WTC11 (cell line): ENCODE data around the gene SLC24A3. TPM values are rescaled to one million over a fixed set of nuclear protein-coding genes. Genes with fewer than 3 reads are reported as not detected.

Source experiments
- ATAC-seq: fragments of 200-7000 bp; cut with Tn5 transposase; 2 replicates; pipeline ENCODE4 v1.10.0; 2021; ENCODE audit warnings: mild to moderate bottlenecking, moderate library complexity
- CTCF ChIA-PET: fragments of 300-600 bp; sonication (Branson Sonifier 250); formaldehyde crosslinking; loops from one replicate; lab custom pipeline; 2021; ENCODE audit warnings: antibody characterized with exemption; lab: Charles Lee
- POLR2A ChIA-PET: fragments of 350-600 bp; sonication (Branson Sonifier 250); formaldehyde crosslinking; loops from one replicate; lab custom pipeline; 2021; ENCODE audit warnings: antibody characterized with exemption; lab: Charles Lee
- DNase-seq: peaks from one replicate; pipeline ENCODE4 v3.0.0; 2021; ENCODE audit warnings: low spot score
- H3K27ac Mint-ChIP-seq: 2 replicates; pipeline ENCODE4 v1.8.0; 2021; ENCODE audit warnings: mixed read lengths
- H3K27me3 Mint-ChIP-seq: 2 replicates; pipeline ENCODE4 v1.8.0; 2021; ENCODE audit warnings: low read depth, mild to moderate bottlenecking, moderate library complexity, mixed read lengths
- H3K36me3 Mint-ChIP-seq: 2 replicates; pipeline ENCODE4 v1.8.0; 2021; ENCODE audit warnings: mixed read lengths
- H3K4me1 Mint-ChIP-seq: 2 replicates; pipeline ENCODE4 v1.8.0; 2022; ENCODE audit warnings: mixed read lengths
- H3K4me3 Mint-ChIP-seq: 2 replicates; pipeline ENCODE4 v1.8.0; 2021; ENCODE audit warnings: mild to moderate bottlenecking, moderate library complexity, mixed read lengths
- H3K9me3 Mint-ChIP-seq: 2 replicates; pipeline ENCODE4 v1.8.0; 2021; ENCODE audit warnings: mixed read lengths
- EMX1 ChIP-seq: fragments of 250-450 bp; sonication (Bioruptor Pico); IDR thresholded peaks from 2 replicates; pipeline ENCODE4 v1.8.0; 2021; ENCODE audit warnings: mild to moderate bottlenecking
- GABPB1 ChIP-seq: sonication (generic); formaldehyde crosslinking; IDR thresholded peaks from 2 replicates; pipeline ENCODE4 v1.8.1; 2023; ENCODE audit warnings: mild to moderate bottlenecking, missing genetic modification reagents
- HMGA2 ChIP-seq: fragments of 250-450 bp; sonication (Bioruptor Pico); IDR thresholded peaks from 2 replicates; pipeline ENCODE4 v1.4.0; 2021; ENCODE audit warnings: mild to moderate bottlenecking, moderate library complexity
- KAT7 ChIP-seq: sonication (generic); formaldehyde crosslinking; IDR thresholded peaks from 2 replicates; pipeline ENCODE4 v1.8.1; 2023; ENCODE audit warnings: missing genetic modification reagents, mild to moderate bottlenecking, borderline replicate concordance
- RELA ChIP-seq: sonication (generic); formaldehyde crosslinking; IDR thresholded peaks from 2 replicates; pipeline ENCODE4 v1.8.1; 2022; ENCODE audit warnings: missing genetic modification reagents, mild to moderate bottlenecking, borderline replicate concordance
- ZBTB21 ChIP-seq: sonication (generic); formaldehyde crosslinking; IDR thresholded peaks from 2 replicates; pipeline ENCODE4 v1.8.1; 2023; ENCODE audit warnings: mild to moderate bottlenecking, missing genetic modification reagents, borderline replicate concordance
- ZNF138 ChIP-seq: sonication (generic); formaldehyde crosslinking; conservative IDR thresholded peaks from 2 replicates; pipeline ENCODE4 v1.8.1; 2022; ENCODE audit warnings: mild to moderate bottlenecking, moderate library complexity, missing genetic modification reagents
- ZNF232 ChIP-seq: sonication (generic); formaldehyde crosslinking; IDR thresholded peaks from 2 replicates; pipeline ENCODE4 v1.8.0; 2022; ENCODE audit warnings: mild to moderate bottlenecking, missing genetic modification reagents
- ZNF416 ChIP-seq: fragments of 250-450 bp; sonication (Bioruptor Pico); IDR thresholded peaks from 2 replicates; pipeline ENCODE4 v1.9.0; 2021; ENCODE audit warnings: mild to moderate bottlenecking, inconsistent platforms
- total RNA-seq: library from RNA; stranded (reverse); gene quantifications from 3 replicates; pipeline ENCODE4 v1.2.3, GENCODE V29; 2021
- TF ChIP-seq, protein P1 (sequence below): sonication (generic); formaldehyde crosslinking; IDR thresholded peaks from 2 replicates; pipeline ENCODE4 v1.8.0; 2023; ENCODE audit warnings: mild to moderate bottlenecking, missing genetic modification reagents
- TF ChIP-seq, protein P2 (sequence below): fragments of 250-450 bp; sonication (Bioruptor Pico); IDR thresholded peaks from 2 replicates; pipeline ENCODE4 v1.9.0; 2021; ENCODE audit warnings: mild to moderate bottlenecking
- TF ChIP-seq, protein P3 (sequence below): sonication (generic); formaldehyde crosslinking; IDR thresholded peaks from 2 replicates; pipeline ENCODE4 v1.8.1; 2022; ENCODE audit warnings: mild to moderate bottlenecking, moderate library complexity, missing genetic modification reagents
- TF ChIP-seq, protein P4 (sequence below): sonication (generic); formaldehyde crosslinking; IDR thresholded peaks from 2 replicates; pipeline ENCODE4 v1.8.1; 2023; ENCODE audit warnings: mild to moderate bottlenecking, missing genetic modification reagents, borderline replicate concordance
- TF ChIP-seq, protein P5 (sequence below): fragments of 250-450 bp; sonication (Bioruptor Pico); IDR thresholded peaks from 2 replicates; pipeline ENCODE4 v1.9.0; 2021; ENCODE audit warnings: mild to moderate bottlenecking, borderline replicate concordance
- TF ChIP-seq, protein P6 (sequence below): fragments of 250-450 bp; sonication (Bioruptor Pico); IDR thresholded peaks from 2 replicates; pipeline ENCODE4 v1.9.0; 2021; ENCODE audit warnings: mild to moderate bottlenecking

Gene SLC24A3
- total RNA-seq, 1 experiment from 2014 or later = 5.7 TPM

DNA sequence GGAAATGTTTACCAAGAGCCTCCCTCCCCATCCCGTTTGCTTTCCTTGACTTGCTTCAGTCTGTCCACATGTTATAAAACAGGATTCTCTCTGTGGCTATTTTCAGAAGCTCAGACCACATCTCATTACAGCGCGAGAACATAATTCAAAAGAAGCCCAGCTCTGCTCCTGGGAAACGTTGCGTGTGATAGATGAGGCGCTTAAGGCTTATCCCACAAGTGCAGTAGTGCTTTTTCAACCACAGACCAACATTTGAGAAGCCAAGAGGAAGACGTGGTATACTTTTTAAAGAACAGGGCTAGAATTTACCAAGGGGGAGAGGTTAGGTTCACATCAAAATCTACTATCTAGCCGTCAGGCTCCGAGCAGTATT lies 239.5 kb downstream of the SLC24A3 start (continued):
- TF ChIP-seq, protein P1, sequence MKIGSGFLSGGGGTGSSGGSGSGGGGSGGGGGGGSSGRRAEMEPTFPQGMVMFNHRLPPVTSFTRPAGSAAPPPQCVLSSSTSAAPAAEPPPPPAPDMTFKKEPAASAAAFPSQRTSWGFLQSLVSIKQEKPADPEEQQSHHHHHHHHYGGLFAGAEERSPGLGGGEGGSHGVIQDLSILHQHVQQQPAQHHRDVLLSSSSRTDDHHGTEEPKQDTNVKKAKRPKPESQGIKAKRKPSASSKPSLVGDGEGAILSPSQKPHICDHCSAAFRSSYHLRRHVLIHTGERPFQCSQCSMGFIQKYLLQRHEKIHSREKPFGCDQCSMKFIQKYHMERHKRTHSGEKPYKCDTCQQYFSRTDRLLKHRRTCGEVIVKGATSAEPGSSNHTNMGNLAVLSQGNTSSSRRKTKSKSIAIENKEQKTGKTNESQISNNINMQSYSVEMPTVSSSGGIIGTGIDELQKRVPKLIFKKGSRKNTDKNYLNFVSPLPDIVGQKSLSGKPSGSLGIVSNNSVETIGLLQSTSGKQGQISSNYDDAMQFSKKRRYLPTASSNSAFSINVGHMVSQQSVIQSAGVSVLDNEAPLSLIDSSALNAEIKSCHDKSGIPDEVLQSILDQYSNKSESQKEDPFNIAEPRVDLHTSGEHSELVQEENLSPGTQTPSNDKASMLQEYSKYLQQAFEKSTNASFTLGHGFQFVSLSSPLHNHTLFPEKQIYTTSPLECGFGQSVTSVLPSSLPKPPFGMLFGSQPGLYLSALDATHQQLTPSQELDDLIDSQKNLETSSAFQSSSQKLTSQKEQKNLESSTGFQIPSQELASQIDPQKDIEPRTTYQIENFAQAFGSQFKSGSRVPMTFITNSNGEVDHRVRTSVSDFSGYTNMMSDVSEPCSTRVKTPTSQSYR (CRISPR knock-in tag) = no peak
- TF ChIP-seq ZNF416 (CRISPR knock-in tag) = no peak
- TF ChIP-seq, protein P2, sequence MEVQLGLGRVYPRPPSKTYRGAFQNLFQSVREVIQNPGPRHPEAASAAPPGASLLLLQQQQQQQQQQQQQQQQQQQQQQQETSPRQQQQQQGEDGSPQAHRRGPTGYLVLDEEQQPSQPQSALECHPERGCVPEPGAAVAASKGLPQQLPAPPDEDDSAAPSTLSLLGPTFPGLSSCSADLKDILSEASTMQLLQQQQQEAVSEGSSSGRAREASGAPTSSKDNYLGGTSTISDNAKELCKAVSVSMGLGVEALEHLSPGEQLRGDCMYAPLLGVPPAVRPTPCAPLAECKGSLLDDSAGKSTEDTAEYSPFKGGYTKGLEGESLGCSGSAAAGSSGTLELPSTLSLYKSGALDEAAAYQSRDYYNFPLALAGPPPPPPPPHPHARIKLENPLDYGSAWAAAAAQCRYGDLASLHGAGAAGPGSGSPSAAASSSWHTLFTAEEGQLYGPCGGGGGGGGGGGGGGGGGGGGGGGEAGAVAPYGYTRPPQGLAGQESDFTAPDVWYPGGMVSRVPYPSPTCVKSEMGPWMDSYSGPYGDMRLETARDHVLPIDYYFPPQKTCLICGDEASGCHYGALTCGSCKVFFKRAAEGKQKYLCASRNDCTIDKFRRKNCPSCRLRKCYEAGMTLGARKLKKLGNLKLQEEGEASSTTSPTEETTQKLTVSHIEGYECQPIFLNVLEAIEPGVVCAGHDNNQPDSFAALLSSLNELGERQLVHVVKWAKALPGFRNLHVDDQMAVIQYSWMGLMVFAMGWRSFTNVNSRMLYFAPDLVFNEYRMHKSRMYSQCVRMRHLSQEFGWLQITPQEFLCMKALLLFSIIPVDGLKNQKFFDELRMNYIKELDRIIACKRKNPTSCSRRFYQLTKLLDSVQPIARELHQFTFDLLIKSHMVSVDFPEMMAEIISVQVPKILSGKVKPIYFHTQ (CRISPR knock-in tag) = no peak
- no peak for TF ChIP-seq EMX1 (CRISPR knock-in tag)
- no peak for TF ChIP-seq ZBTB21 (CRISPR knock-in tag)
- TF ChIP-seq, protein P3, sequence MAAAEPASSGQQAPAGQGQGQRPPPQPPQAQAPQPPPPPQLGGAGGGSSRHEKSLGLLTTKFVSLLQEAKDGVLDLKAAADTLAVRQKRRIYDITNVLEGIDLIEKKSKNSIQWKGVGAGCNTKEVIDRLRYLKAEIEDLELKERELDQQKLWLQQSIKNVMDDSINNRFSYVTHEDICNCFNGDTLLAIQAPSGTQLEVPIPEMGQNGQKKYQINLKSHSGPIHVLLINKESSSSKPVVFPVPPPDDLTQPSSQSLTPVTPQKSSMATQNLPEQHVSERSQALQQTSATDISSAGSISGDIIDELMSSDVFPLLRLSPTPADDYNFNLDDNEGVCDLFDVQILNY (CRISPR knock-in tag) = no peak
- TF ChIP-seq ZNF232 (CRISPR knock-in tag) = no peak
- TF ChIP-seq RELA = no peak

DNA sequence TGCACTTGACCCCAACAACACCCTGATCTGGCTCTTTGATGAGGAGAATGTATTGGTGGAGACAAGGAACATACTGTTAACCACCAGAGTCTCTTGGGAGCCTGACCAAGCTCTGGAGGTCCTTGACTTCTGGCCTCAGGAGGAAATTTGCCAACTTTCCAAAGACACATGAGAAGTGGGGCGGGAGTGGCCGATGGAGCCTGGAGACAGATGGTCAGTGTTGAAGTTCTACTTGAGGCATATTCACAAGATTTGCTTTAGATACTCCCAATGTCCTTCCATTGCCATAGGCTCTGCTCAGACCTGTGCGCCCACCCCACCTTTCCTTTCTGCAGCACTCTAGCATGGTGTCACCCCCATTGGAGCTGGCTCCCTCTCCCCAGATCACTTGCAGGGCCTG lies 241.0 kb downstream of the SLC24A3 start:
- ATAC-seq (peak; percentile 22; the same call in 1 of the 2 replicates), DNase-seq (no peak)
- TF ChIP-seq ZNF138 (no peak), KAT7 (CRISPR knock-in tag) (no peak), HMGA2 (CRISPR knock-in tag) (no peak), GABPB1 (CRISPR knock-in tag) (no peak)
- TF ChIP-seq, protein P4, sequence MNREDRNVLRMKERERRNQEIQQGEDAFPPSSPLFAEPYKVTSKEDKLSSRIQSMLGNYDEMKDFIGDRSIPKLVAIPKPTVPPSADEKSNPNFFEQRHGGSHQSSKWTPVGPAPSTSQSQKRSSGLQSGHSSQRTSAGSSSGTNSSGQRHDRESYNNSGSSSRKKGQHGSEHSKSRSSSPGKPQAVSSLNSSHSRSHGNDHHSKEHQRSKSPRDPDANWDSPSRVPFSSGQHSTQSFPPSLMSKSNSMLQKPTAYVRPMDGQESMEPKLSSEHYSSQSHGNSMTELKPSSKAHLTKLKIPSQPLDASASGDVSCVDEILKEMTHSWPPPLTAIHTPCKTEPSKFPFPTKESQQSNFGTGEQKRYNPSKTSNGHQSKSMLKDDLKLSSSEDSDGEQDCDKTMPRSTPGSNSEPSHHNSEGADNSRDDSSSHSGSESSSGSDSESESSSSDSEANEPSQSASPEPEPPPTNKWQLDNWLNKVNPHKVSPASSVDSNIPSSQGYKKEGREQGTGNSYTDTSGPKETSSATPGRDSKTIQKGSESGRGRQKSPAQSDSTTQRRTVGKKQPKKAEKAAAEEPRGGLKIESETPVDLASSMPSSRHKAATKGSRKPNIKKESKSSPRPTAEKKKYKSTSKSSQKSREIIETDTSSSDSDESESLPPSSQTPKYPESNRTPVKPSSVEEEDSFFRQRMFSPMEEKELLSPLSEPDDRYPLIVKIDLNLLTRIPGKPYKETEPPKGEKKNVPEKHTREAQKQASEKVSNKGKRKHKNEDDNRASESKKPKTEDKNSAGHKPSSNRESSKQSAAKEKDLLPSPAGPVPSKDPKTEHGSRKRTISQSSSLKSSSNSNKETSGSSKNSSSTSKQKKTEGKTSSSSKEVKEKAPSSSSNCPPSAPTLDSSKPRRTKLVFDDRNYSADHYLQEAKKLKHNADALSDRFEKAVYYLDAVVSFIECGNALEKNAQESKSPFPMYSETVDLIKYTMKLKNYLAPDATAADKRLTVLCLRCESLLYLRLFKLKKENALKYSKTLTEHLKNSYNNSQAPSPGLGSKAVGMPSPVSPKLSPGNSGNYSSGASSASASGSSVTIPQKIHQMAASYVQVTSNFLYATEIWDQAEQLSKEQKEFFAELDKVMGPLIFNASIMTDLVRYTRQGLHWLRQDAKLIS (CRISPR knock-in tag) = no peak
- TF ChIP-seq, protein P5, sequence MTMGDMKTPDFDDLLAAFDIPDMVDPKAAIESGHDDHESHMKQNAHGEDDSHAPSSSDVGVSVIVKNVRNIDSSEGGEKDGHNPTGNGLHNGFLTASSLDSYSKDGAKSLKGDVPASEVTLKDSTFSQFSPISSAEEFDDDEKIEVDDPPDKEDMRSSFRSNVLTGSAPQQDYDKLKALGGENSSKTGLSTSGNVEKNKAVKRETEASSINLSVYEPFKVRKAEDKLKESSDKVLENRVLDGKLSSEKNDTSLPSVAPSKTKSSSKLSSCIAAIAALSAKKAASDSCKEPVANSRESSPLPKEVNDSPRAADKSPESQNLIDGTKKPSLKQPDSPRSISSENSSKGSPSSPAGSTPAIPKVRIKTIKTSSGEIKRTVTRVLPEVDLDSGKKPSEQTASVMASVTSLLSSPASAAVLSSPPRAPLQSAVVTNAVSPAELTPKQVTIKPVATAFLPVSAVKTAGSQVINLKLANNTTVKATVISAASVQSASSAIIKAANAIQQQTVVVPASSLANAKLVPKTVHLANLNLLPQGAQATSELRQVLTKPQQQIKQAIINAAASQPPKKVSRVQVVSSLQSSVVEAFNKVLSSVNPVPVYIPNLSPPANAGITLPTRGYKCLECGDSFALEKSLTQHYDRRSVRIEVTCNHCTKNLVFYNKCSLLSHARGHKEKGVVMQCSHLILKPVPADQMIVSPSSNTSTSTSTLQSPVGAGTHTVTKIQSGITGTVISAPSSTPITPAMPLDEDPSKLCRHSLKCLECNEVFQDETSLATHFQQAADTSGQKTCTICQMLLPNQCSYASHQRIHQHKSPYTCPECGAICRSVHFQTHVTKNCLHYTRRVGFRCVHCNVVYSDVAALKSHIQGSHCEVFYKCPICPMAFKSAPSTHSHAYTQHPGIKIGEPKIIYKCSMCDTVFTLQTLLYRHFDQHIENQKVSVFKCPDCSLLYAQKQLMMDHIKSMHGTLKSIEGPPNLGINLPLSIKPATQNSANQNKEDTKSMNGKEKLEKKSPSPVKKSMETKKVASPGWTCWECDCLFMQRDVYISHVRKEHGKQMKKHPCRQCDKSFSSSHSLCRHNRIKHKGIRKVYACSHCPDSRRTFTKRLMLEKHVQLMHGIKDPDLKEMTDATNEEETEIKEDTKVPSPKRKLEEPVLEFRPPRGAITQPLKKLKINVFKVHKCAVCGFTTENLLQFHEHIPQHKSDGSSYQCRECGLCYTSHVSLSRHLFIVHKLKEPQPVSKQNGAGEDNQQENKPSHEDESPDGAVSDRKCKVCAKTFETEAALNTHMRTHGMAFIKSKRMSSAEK (CRISPR knock-in tag) = no peak
- TF ChIP-seq, protein P6, sequence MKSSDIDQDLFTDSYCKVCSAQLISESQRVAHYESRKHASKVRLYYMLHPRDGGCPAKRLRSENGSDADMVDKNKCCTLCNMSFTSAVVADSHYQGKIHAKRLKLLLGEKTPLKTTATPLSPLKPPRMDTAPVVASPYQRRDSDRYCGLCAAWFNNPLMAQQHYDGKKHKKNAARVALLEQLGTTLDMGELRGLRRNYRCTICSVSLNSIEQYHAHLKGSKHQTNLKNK (CRISPR knock-in tag) = no peak
- no peak overlapping the region for H3K27ac Mint-ChIP-seq
- H3K4me3 Mint-ChIP-seq = no peak overlapping the region
- CTCF ChIA-PET = interaction anchor here (1.0 kb wide), 1 partner anchor 8 kb away, joined by 3 read pairs; no protein-coding TSS in a partner anchor
- peaks cover 6% of the 10 kb centered on the region for H3K9me3 Mint-ChIP-seq
- no peaks in the 10 kb centered on the region for H3K27me3 Mint-ChIP-seq
- no peaks in the 10 kb centered on the region for H3K36me3 Mint-ChIP-seq
- POLR2A ChIA-PET = no interaction called here
- H3K4me1 Mint-ChIP-seq = peaks cover 10% of the 10 kb centered on the region
